Right cardiac atrium (tissue), 5 donors: Measurements from ENCODE around the gene EPS8. TPM values are rescaled to one million over a fixed set of nuclear protein-coding genes. Genes with fewer than 3 reads are reported as not detected.
A peak's percentile ranks its signal among the peaks of the same experiment; 100 is the strongest.

Experiments
- ATAC-seq, 2 donors: fragments of 200-7000 bp; cut with Tn5 transposase; one replicate each; pipeline versions ENCODE4 v1.8.0 to v1.9.1; 2020; ENCODE audit warnings: moderate library complexity in 2 of 2, mild to moderate bottlenecking in 1 of 2
- DNase-seq, 3 donors: peaks; one replicate each; pipeline ENCODE4 v3.0.0-alpha.2; 2020
- H3K27ac ChIP-seq: one replicate; pipeline ENCODE4 v1.5.1; 2013; ENCODE audit warnings: mild to moderate bottlenecking, low read length, control low read depth, moderate library complexity
- H3K27me3 ChIP-seq: one replicate; pipeline ENCODE4 v1.6.1; 2013; ENCODE audit not compliant: control insufficient read depth, insufficient read depth
- H3K4me1 ChIP-seq: one replicate; pipeline ENCODE4 v1.6.1; 2013; ENCODE audit warnings: low read length; ENCODE audit not compliant: control insufficient read depth, insufficient read depth
- H3K4me3 ChIP-seq: one replicate; pipeline ENCODE4 v1.5.1; 2013; ENCODE audit warnings: low read length, control low read depth
- H3K9me3 ChIP-seq: one replicate; pipeline ENCODE4 v1.6.1; 2013; ENCODE audit warnings: low read length; ENCODE audit not compliant: control insufficient read depth
- WGBS: extraction: QIAGEN DNeasy Blood & Tissue Kit; methylation state at CpG from one replicate; pipeline ENCODE4 v1.1.7; 2013; 5-methylcytosine and 5-hydroxymethylcytosine counted together
- intact Hi-C, 4 donors: fragments of 100-400 bp; cut with DNase I; formaldehyde crosslinking; loops; one replicate each; pipeline versions ENCODE4 v1.11.0 to v1.14.0; 2022 to 2023
- long read RNA-seq, 4 donors: library from polyadenylated mRNA; unstranded; transcript quantifications; one replicate each; pipeline ENCODE4 v2.0.0, GENCODE V29; 2020 to 2021
- polyA plus RNA-seq: library from polyadenylated mRNA; stranded (reverse); fragments of 200-250 nt; gene quantifications from one replicate; pipeline ENCODE4 v1.2.3, GENCODE V29; 2013
- total RNA-seq, 4 donors: library from RNA; stranded (reverse); fragmentation: NEBNext Ultra II Directional; extraction: Animal tissue kit (Norgen Biotek cat#: 25700); gene quantifications; one replicate each; pipeline ENCODE4 v1.2.1, GENCODE V29; 2021
- donor health status: healthy with polysubstance abuse.
- donor health status: DM: no; HTN: yes; CAD: no.
- donor health status: DM: no; HTN: no; CAD: no.
- donor health status: DM: no; HTN: yes; CAD: no; lungs with severe emphysema.
- donor health status: DM: yes; HTN: yes; CAD: no.

Gene EPS8
- total RNA-seq = 10 to 100 TPM; 27.3 to 39.7 (median 32.8) TPM
- polyA plus RNA-seq = 18.6 TPM
- long read RNA-seq, donor 1, transcript EPS8-221 (21 exons, 3,873 nt) = major isoform, 34 of 76 reads
- long read RNA-seq, donor 1, partial matches to known transcripts = 32 of 76 reads
- long read RNA-seq, donor 1, other reads (novel, unspliced or antisense) = 9 of 76 reads
- long read RNA-seq, donor 2, transcript EPS8-221 (21 exons, 3,873 nt) = major isoform, 19 of 30 reads
- long read RNA-seq, donor 2, partial matches to known transcripts = 9 of 30 reads
- long read RNA-seq, donor 2, other reads (novel, unspliced or antisense) = 2 of 30 reads
- long read RNA-seq, donor 3, transcript EPS8-221 (21 exons, 3,873 nt) = major isoform, 54 of 141 reads
- long read RNA-seq, donor 3, transcript EPS8-222 (22 exons, 3,904 nt) = minor isoform, 5 of 141 reads
- long read RNA-seq, donor 3, partial matches to known transcripts = 61 of 141 reads
- long read RNA-seq, donor 3, other reads (novel, unspliced or antisense) = 19 of 141 reads
- long read RNA-seq, donor 4, transcript EPS8-221 (21 exons, 3,873 nt) = major isoform, 13 of 26 reads
- long read RNA-seq, donor 4, partial matches to known transcripts = 10 of 26 reads
- long read RNA-seq, donor 4, other reads (novel, unspliced or antisense) = 3 of 26 reads

DNA sequence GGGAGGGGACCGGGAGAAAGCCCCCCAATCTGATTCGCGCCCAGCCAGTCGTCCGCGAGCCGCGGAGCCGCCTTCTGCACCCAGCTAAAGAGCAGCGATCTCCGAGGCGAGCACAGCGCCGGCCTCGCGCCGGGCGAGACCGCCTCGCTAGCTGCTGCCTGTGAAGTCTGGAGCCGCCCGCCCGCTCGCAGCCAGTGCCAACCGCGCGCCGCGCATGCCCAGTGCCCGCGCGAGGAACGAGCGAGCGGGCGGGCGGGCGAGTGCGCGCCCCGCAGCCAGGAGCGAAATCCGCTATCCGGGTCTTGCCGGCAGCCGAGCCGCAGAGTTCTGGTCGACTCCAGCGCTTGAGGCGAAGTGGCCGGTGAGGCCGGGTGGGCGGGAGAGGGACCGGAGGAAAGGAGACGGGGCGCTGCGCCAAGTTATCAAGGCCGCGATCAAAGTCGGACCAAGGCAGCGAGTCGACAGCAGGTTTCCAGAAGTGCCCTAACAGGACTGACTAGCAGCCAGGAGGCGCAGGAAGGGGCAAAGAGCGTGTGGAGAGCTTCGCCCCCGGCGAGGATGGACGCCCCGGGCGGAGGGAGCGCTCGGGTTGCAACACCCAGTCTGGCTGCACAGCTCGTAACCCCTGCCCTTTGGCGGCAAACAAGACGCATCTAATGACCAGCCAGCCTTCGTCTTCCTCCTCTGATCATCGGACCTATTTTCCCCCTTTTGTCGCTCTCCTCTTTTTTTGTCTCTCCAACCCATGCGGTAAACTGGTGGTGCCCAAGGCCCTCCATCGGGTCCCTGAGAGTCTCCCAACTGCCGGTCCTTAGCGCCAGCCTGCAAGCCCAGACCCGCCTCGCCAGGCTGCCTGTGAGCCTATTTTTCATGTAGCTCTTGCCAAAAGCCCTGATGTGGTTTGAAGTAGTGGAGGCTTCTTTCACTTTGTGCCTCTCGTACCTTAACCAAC, at the start of gene EPS8:
EPS8 (minus strand) TSS at position 169 of the 952 bp plus-strand sequence. CDS start 106,437 bp downstream, outside the sequence.
- intact Hi-C loops = loop anchor here in 2 of 4 donors (5.0 to 10.0 kb wide), 2 partner anchors 55 to 63 kb away; no protein-coding TSS in a partner anchor

DNA sequence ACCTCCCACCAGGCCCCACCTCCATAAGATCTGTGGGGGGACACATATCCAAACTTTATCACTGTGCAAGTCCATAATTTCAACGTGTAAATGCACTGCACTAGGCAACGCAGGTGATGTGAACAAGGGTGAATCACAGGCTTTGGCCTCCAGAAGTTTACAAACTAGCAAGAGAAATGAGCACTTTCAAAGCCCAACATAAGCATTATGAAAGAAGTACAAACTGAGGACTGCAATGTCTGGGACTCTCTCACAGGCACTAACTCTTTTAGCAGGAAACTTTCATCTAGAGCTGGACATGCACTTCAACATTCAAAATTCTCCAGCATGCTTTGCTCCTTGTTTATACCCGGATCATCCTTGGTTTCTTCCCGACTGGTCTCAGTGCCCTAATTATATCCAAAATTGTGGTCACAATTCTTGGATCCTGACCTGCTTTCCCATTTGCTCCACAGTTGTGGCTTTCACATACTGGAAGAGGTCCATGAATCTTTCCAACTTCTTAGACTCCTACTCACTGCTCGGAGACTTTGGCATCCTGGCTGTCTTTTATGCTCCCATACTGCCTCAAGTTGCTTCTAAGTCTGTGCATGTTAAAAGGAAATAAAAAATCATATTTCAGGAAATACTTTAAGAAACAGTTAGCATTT, 48.1 kb upstream of the EPS8 start:
- H3K27ac ChIP-seq = no peak overlapping the region
- no peak for DNase-seq
- H3K27me3 ChIP-seq = no peaks in the 10 kb centered on the region
- 58% methylated on average over 5 of the region's 5 CpGs for WGBS
- intact Hi-C loops = no loop called here
- no peaks in the 10 kb centered on the region for H3K9me3 ChIP-seq
- no peak overlapping the region for H3K4me3 ChIP-seq
- ATAC-seq = peak; percentile 68 to 85
- no peaks in the 10 kb centered on the region for H3K4me1 ChIP-seq

More for the DNA sequence above, at the start of gene EPS8:
- peak within 1 kb of the TSS; percentile 88 for H3K4me3 ChIP-seq
- H3K27me3 ChIP-seq = no peaks in the 10 kb centered on the region
- no peaks in the 10 kb centered on the region for H3K4me1 ChIP-seq
- WGBS = 2% methylated on average over 85 of the region's 85 CpGs
- DNase-seq = peak; percentile 93 to 97 (median 97)
- no peaks in the 10 kb centered on the region for H3K9me3 ChIP-seq
- peak within 1 kb of the TSS; percentile 77 for H3K27ac ChIP-seq
- ATAC-seq = peak; percentile 98 to 99

DNA sequence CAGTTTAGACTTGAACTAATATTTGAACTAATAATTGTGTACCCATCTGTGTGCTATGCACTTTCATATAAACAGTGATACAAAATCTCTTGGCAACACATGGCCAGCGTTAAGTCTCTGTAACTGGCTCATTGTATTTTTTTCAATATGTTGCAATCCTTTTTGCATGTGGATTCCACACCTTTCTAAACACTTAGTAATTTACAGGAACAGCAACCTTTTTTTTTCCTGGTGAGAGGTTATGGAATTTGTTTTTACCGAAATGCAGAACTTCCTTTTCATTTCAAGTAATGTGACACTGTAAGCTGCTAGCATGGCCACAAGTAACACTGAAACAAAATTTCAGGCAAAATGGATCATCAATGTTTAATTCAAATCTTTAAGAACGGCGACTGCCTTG, 45.4 kb upstream of the EPS8 start:
- DNase-seq = no peak
- WGBS = 82% methylated on average over 4 of the region's 4 CpGs
- intact Hi-C loops = no loop called here

DNA sequence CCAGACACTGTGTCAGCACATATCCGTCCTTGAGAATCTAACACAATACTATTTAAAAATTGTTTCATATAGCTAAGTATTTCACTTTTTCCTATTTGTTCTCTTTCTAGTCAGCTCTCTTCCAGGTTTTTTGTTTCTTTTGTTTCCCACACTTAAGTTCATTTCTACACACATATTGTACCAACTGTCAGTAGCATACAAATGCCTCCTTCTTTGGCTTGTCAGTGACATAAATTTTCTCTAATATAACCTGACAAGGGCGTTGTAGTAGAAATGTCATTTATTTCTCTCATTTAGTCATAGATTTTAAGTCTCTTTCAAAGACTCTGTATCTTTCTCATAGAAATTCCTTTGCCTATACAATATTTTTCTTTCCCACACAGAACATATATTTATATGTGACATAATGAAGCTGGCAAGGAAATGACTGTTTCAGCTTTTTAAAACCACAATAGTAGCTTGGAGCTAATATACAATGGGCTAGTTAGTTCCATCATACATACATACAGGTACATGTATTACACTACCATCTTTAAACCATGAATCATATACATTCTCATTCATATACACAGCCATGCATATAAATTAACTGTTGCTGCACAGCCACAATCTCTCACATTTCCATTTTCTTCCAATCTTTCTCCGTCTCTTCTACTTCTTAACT, 42.3 kb upstream of the EPS8 start:
- 90% methylated on average over 3 of the region's 3 CpGs for WGBS
- Histone ChIP-seq H3K4me3 (no peak overlapping the region), H3K9me3 (no peaks in the 10 kb centered on the region), H3K4me1 (no peaks in the 10 kb centered on the region), H3K27ac (no peak overlapping the region), H3K27me3 (no peaks in the 10 kb centered on the region)
- DNase-seq = no peak
- ATAC-seq = no peak
- intact Hi-C loops = no loop called here

More for the DNA sequence above, 45.4 kb upstream of the EPS8 start:
- Histone ChIP-seq H3K9me3 (no peaks in the 10 kb centered on the region), H3K4me1 (no peaks in the 10 kb centered on the region), H3K27me3 (no peaks in the 10 kb centered on the region), H3K4me3 (no peak overlapping the region), H3K27ac (no peak overlapping the region)
- no peak for ATAC-seq

DNA sequence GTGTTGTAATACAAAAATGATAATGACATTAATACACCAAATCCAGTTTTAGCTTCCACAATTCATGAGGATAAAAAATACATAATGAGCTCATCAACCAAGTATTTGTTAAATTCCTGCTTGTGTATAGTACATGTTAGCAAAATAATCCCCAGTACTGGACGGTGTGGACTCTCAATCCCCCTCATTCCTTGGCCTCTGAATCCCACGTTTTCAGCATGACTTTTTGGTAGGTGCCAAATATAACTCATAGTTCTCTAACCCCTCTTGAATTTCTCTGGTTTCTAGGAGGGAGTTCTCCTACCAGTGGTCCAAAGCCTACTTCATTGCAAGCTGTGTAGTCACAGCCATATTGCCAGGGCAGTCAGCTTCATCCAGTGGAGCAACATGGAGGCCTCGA, 41.4 kb upstream of the EPS8 start:
- Histone ChIP-seq H3K27ac (no peak overlapping the region), H3K27me3 (no peaks in the 10 kb centered on the region), H3K4me1 (no peaks in the 10 kb centered on the region), H3K4me3 (no peak overlapping the region), H3K9me3 (no peaks in the 10 kb centered on the region)
- DNase-seq (no peak), ATAC-seq (no peak)
- WGBS = 50% methylated on average over 3 of the region's 3 CpGs
- intact Hi-C loops = no loop called here

DNA sequence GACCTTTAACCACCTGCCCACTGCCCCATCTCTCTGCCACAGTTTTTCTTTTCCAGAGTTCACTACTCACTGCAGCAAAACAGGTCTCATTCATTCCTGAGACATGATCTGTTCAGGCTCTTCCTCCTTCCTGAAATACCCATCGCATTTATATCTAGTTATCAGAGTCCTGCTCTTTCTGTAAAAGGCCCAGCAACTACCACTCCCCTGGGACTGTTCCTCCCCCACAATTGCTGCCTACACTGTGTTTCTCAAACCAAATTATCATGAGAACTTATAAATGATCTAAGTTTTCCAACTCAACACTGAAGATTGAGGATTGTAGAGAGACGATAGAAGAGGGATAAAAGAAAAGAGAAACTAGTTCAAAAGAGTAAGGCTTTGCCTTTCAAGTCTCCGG, 40.8 kb upstream of the EPS8 start:
- 51% methylated on average over 3 of the region's 3 CpGs for WGBS
- DNase-seq = no peak
- Histone ChIP-seq H3K4me3 (no peak overlapping the region), H3K27me3 (no peaks in the 10 kb centered on the region), H3K27ac (no peak overlapping the region), H3K9me3 (no peaks in the 10 kb centered on the region), H3K4me1 (no peaks in the 10 kb centered on the region)
- no peak for ATAC-seq
- intact Hi-C loops = no loop called here

DNA sequence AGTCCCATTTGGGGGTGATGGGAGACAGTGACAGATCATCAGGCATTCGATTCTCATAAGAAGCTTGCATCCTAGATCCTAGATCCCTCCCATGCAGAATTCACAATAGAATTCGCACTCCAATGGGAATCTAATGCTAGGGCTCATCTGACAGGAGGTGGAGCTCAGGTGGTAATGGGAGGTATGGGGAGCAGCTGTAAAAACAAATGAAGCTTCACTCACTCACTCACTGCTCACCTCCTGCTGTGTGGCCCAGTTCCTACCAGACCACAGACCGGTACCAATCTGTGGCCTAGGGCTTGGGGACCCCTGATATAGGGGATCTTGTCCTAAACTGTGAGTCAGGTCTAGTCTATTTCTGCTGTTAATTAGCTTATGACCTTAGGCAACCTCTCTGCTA, 40.1 kb upstream of the EPS8 start:
- H3K27me3 ChIP-seq = no peaks in the 10 kb centered on the region
- no peaks in the 10 kb centered on the region for H3K4me1 ChIP-seq
- DNase-seq (no peak), ATAC-seq (no peak)
- H3K9me3 ChIP-seq = no peaks in the 10 kb centered on the region
- no peak overlapping the region for H3K27ac ChIP-seq
- no peak overlapping the region for H3K4me3 ChIP-seq
- intact Hi-C loops = no loop called here
- WGBS = 90% methylated on average over 3 of the region's 3 CpGs

DNA sequence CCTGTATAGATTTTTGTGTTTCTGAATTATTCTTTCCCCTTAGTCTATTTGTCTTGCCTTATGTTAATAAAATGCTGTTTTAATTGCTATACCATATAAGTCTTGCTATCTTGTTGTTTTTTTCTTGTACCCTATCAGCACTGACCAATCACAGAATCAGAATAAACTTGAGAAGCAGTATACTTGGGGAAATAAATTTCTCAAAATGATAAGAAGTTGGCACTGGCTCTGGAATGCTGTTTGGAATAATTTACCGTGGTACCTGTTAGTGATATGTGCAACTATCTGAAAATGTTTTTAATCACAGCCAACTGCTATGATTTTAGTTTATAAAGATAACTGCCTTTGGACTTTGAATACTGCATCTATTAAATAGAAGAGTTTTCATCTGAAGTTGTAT, 37.9 kb upstream of the EPS8 start:
- Histone ChIP-seq H3K4me3 (no peak overlapping the region), H3K27ac (no peak overlapping the region), H3K27me3 (no peaks in the 10 kb centered on the region), H3K9me3 (no peaks in the 10 kb centered on the region), H3K4me1 (no peaks in the 10 kb centered on the region)
- ATAC-seq = no peak
- no peak for DNase-seq
- 16% methylated on average over 1 of the region's 1 CpG for WGBS
- intact Hi-C loops = no loop called here

DNA sequence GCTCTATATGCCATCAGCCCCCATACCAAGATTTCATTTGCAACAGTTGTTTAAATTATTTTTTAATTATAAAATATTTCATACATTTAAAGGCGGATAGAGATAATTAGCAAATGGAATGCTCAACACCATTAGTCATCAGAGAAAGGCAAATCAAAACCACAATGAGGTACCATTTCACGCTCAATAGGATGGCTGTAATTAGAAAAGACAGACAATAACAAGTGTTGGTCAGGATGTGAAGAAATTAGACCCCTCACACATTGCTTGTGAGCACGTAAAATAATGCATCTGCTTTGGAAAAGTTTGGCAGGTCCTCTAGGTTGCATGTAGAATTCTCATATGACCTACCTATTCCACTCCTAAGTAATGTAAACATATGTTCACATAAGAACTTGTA, 35.3 kb upstream of the EPS8 start:
- no peaks in the 10 kb centered on the region for H3K27me3 ChIP-seq
- H3K27ac ChIP-seq = no peak overlapping the region
- DNase-seq (no peak), ATAC-seq (no peak)
- H3K4me1 ChIP-seq = no peaks in the 10 kb centered on the region
- no peaks in the 10 kb centered on the region for H3K9me3 ChIP-seq
- 94% methylated on average over 3 of the region's 3 CpGs for WGBS
- intact Hi-C loops = no loop called here
- H3K4me3 ChIP-seq = no peak overlapping the region
